Caco-2 (cell line): ENCODE measurements around the gene TRAK1. TPM values are rescaled to one million over a fixed set of nuclear protein-coding genes. Genes with fewer than 3 reads are reported as not detected.

ENCODE experiments used
- BruUV-seq: library from RNA; stranded (reverse); fragments of 400-500 nt; replicated peaks from 2 replicates; lab custom pipeline; 2021; lab: Mats Ljungman, UMichigan
- CTCF ChIA-PET: fragments of 300-600 bp; sonication (Branson Sonifier 250); formaldehyde crosslinking; loops from one replicate; lab custom pipeline; 2022; ENCODE audit warnings: antibody characterized with exemption; lab: Charles Lee
- POLR2A ChIA-PET: fragments of 300-600 bp; sonication (Branson Sonifier 250); formaldehyde crosslinking; loops from one replicate; lab custom pipeline; 2022; ENCODE audit warnings: antibody characterized with exemption; lab: Charles Lee
- DNase-seq, 2 experiments: peaks; one replicate each; pipeline versions ENCODE4 v3.0.0 to v3.0.0-alpha.2; 2020 to 2022
- H3K27me3 ChIP-seq: replicated peaks from 2 replicates; pipeline ENCODE4 v1.6.0; 2011; ENCODE audit warnings: low read length; ENCODE audit not compliant: control insufficient read depth, insufficient read depth
- H3K36me3 ChIP-seq: 2 replicates; pipeline ENCODE4 v1.5.1; 2011; ENCODE audit warnings: low read length; ENCODE audit not compliant: control insufficient read depth, insufficient read depth
- H3K4me1 ChIP-seq: fragments of 250-450 bp; sonication (Bioruptor Pico); 2 replicates; pipeline ENCODE4 v1.5.1; 2020; ENCODE audit warnings: mild to moderate bottlenecking
- H3K4me3 ChIP-seq: 2 replicates; pipeline ENCODE4 v1.5.1; 2011; ENCODE audit warnings: low read depth, mild to moderate bottlenecking, control low read depth, low read length
- H3K9me3 ChIP-seq: fragments of 250-450 bp; sonication (Bioruptor Pico); 2 replicates; pipeline ENCODE4 v1.5.1; 2020; ENCODE audit warnings: mild to moderate bottlenecking, moderate library complexity
- H3K27ac Mint-ChIP-seq: one replicate; pipeline ENCODE4 v1.8.0; 2022; ENCODE audit warnings: mixed read lengths; ENCODE audit not compliant: unreplicated experiment
- H3K27me3 Mint-ChIP-seq: one replicate; pipeline ENCODE4 v1.8.0; 2022; ENCODE audit warnings: mixed read lengths; ENCODE audit not compliant: insufficient read depth, unreplicated experiment
- H3K36me3 Mint-ChIP-seq: one replicate; pipeline ENCODE4 v1.8.0; 2022; ENCODE audit warnings: mild to moderate bottlenecking, mixed read lengths; ENCODE audit not compliant: insufficient read depth, unreplicated experiment
- H3K4me1 Mint-ChIP-seq: one replicate; pipeline ENCODE4 v1.8.0; 2022; ENCODE audit warnings: low read depth, mixed read lengths; ENCODE audit not compliant: unreplicated experiment
- H3K4me3 Mint-ChIP-seq: one replicate; pipeline ENCODE4 v1.8.0; 2022; ENCODE audit warnings: mild to moderate bottlenecking, moderate library complexity, mixed read lengths; ENCODE audit not compliant: unreplicated experiment
- H3K9me3 Mint-ChIP-seq: one replicate; pipeline ENCODE4 v1.8.0; 2022; ENCODE audit warnings: mixed read lengths; ENCODE audit not compliant: unreplicated experiment
- CTCF ChIP-seq, 2 experiments: fragments of 200-600 bp in 1 of 2; IDR thresholded peaks; 1 replicate in 1 of 2; 2 replicates in 1 of 2; pipeline versions ENCODE4 v1.5.1 to v1.8.0; 2011 to 2022; ENCODE audit warnings: antibody characterized with exemption in 1 of 2, control low read depth in 1 of 2, inconsistent platforms in 1 of 2, low read depth in 1 of 2, low read length in 1 of 2, mild to moderate bottlenecking in 1 of 2, moderate library complexity in 1 of 2; ENCODE audit not compliant: insufficient read depth in 1 of 2, severe bottlenecking in 1 of 2, unreplicated experiment in 1 of 2
- intact Hi-C: fragments of 100-400 bp; cut with micrococcal nuclease; formaldehyde crosslinking; loops from one replicate; pipeline ENCODE4 v1.10.0; 2022; ENCODE audit not compliant: unreplicated experiment
- total RNA-seq: library from RNA; stranded (reverse); gene quantifications from 2 replicates; pipeline ENCODE4 v1.2.3, GENCODE V29; 2022

The TRAK1 gene
- total RNA-seq, 1 experiment from 2014 or later: 33.3 TPM

- Histone ChIP-seq H3K36me3 (no peaks in the 10 kb centered on the region), H3K4me3 (no peak overlapping the region), H3K27me3 (no peaks in the 10 kb centered on the region), H3K9me3 (no peaks in the 10 kb centered on the region), H3K4me1 (peaks cover 16% of the 10 kb centered on the region)
- no TSS peak for BruUV-seq
- ChIA-PET CTCF (no interaction called here), POLR2A (no interaction called here)
- Mint-ChIP-seq H3K4me3 (no peak overlapping the region), H3K27ac (no peak overlapping the region), H3K27me3 (no peaks in the 10 kb centered on the region), H3K9me3 (peaks cover 15% of the 10 kb centered on the region), H3K4me1 (peaks cover 13% of the 10 kb centered on the region), H3K36me3 (no peaks in the 10 kb centered on the region)
- DNase-seq: no peak
- intact Hi-C loops: no loop called here
- no peak for TF ChIP-seq CTCF (IDR thresholded peaks at IDR 0.05; ENCODE audit: insufficient read depth in 1 of 2, low read depth in 1 of 2, low read length in 1 of 2, severe bottlenecking in 1 of 2, unreplicated experiment in 1 of 2)
These were observed 9.2 kb upstream of the TRAK1 start for GRCh38 chr3:42081838-42082473.

GRCh38 chr3:42084586-42084985 lies 6.6 kb upstream of the TRAK1 start:
- H3K36me3 ChIP-seq: no peaks in the 10 kb centered on the region; the same call in 1 of the 2 replicates
- Mint-ChIP-seq H3K27ac (no peak overlapping the region), H3K9me3 (no peaks in the 10 kb centered on the region), H3K4me3 (no peak overlapping the region), H3K36me3 (no peaks in the 10 kb centered on the region), H3K4me1 (peaks cover 11% of the 10 kb centered on the region), H3K27me3 (no peaks in the 10 kb centered on the region)
- H3K27me3 ChIP-seq: no peaks in the 10 kb centered on the region
- intact Hi-C loops: no loop called here
- ChIA-PET CTCF (interaction anchor here (0.8 kb wide), 1 partner anchor 204 kb away, joined by 3 read pairs; no protein-coding TSS in a partner anchor), POLR2A (no interaction called here)
- no peaks in the 10 kb centered on the region for H3K9me3 ChIP-seq
- TF ChIP-seq CTCF (IDR thresholded peaks at IDR 0.05; ENCODE audit: insufficient read depth in 1 of 2, low read depth in 1 of 2, low read length in 1 of 2, severe bottlenecking in 1 of 2, unreplicated experiment in 1 of 2): no peak
- no TSS peak for BruUV-seq
- DNase-seq: no peak
- H3K4me3 ChIP-seq: no peak overlapping the region
- H3K4me1 ChIP-seq: peaks cover 15% of the 10 kb centered on the region

- no peaks in the 10 kb centered on the region for H3K4me1 Mint-ChIP-seq
- peaks cover 3% of the 10 kb centered on the region for H3K4me1 ChIP-seq
- ChIA-PET CTCF (no interaction called here), POLR2A (no interaction called here)
- no TSS peak for BruUV-seq
- no peaks in the 10 kb centered on the region for H3K36me3 Mint-ChIP-seq
- H3K9me3 Mint-ChIP-seq: no peaks in the 10 kb centered on the region
- no peak for TF ChIP-seq CTCF (IDR thresholded peaks at IDR 0.05; ENCODE audit: insufficient read depth in 1 of 2, low read depth in 1 of 2, low read length in 1 of 2, severe bottlenecking in 1 of 2, unreplicated experiment in 1 of 2)
- no peaks in the 10 kb centered on the region for H3K9me3 ChIP-seq
- H3K27me3 Mint-ChIP-seq: no peaks in the 10 kb centered on the region
- H3K27ac Mint-ChIP-seq: no peak overlapping the region
- intact Hi-C loops: no loop called here
- H3K4me3 ChIP-seq: no peak overlapping the region
- H3K4me3 Mint-ChIP-seq: no peak overlapping the region
- DNase-seq: no peak
- no peaks in the 10 kb centered on the region for H3K27me3 ChIP-seq
- H3K36me3 ChIP-seq: peaks cover 1% of the 10 kb centered on the region; the same call in 1 of the 2 replicates
These were observed 5.3 kb upstream of the TRAK1 start for GRCh38 chr3:42085641-42086376.
